Epithelial cell of esophagus (primary cell): Measurements from ENCODE around the gene ASTN2.

ENCODE experiments used
- DNase-seq: peaks from one replicate; pipeline ENCODE4 v3.0.0; 2010; ENCODE audit warnings: low read depth
- H3K4me3 ChIP-seq: 2 replicates; pipeline ENCODE4 v1.5.1; 2011; ENCODE audit warnings: mild to moderate bottlenecking, low read length, control low read depth
- TF ChIP-seq, protein P1 (sequence below): IDR thresholded peaks from 2 replicates; pipeline ENCODE4 v1.5.1; 2011; ENCODE audit warnings: low read depth, mild to moderate bottlenecking, low read length, control low read depth, inconsistent platforms; ENCODE audit not compliant: insufficient read depth; ENCODE audit errors: missing control alignments

ASTN2 gene

DNA sequence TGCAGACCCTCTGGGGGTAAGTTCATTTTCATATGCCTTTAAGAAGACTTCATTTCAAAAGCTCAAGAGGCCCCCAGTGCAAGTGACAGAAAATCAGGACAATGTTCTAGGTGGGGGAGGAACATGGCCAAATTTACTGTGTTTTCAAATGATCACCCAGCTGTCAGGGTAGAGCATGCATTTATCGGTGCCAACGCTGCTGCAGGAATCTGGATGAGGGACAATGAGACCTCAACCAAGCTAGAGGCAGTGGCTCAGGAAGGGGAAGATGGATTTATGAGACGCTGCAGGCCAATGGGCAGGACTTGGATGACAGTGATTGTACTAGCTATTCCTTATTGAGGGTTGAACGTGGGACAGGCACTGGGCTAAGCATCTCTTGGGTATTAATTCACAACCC lies 278.4 kb downstream of the ASTN2 start:
- H3K4me3 ChIP-seq, result no peak overlapping the region
- TF ChIP-seq, protein P1, sequence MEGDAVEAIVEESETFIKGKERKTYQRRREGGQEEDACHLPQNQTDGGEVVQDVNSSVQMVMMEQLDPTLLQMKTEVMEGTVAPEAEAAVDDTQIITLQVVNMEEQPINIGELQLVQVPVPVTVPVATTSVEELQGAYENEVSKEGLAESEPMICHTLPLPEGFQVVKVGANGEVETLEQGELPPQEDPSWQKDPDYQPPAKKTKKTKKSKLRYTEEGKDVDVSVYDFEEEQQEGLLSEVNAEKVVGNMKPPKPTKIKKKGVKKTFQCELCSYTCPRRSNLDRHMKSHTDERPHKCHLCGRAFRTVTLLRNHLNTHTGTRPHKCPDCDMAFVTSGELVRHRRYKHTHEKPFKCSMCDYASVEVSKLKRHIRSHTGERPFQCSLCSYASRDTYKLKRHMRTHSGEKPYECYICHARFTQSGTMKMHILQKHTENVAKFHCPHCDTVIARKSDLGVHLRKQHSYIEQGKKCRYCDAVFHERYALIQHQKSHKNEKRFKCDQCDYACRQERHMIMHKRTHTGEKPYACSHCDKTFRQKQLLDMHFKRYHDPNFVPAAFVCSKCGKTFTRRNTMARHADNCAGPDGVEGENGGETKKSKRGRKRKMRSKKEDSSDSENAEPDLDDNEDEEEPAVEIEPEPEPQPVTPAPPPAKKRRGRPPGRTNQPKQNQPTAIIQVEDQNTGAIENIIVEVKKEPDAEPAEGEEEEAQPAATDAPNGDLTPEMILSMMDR, result no peak
- DNase-seq, result no peak

DNA sequence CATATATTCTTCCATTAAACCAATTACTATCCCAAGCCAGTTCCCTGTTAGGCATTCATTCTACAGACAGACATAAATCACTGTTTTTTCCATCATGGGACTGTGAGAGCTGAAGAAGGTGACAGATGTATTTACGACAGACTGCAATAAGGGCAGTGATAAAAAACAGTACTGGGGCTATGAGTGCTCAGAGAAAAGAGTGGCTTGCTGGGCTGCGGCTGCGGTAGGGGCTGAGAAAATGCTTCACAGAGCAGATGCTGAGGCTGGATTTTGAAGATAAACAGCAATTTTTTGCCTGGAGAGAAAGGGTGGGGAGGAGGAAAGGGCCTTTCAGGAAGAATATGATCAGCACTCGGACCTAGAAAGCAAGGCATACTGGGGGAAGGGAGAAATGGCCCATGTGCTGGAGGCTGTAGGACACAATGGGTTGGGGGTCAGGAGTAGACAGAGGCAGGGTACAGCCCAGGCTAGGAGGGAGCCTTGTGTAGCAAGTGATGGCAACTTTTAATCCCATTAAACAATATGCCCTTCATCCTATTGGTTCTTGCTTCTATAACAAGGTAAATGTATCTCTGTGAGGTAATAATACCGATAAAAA lies 279.3 kb downstream of the ASTN2 start:
- DNase-seq, result no peak
- TF ChIP-seq, protein P1, result no peak
- H3K4me3 ChIP-seq, result no peak overlapping the region

DNA sequence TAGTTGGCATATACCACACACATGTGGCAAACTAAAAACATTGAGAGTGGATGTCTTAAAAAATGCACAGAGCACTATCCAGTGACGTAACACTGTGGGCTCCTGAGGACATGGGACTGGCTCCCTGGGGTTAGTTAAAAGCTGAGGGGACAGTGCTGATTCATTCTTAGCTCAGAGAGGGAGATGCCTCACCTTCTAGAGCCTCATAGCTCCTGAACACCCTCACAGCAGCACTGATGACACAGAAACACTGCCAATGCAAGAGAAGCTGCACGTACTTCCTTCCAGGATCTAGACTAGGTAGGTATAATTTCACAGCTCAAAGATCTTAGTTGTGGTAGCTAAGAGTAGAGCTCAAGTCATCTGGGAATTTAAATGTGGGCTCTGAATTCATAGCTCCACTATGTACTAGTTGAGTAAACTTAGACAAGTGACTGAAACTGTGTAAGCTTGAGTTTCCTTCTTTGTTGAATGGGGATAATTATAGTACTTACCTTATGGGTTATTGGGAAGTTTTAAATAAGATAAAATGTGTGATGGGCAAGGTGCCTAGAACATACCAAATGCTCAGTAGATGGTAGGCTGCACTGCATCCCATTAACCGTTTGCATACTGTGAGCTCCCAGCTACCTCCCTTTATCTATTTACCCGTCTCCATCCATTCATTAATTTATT lies 279.9 kb downstream of the ASTN2 start:
- H3K4me3 ChIP-seq, result no peak overlapping the region

DNA sequence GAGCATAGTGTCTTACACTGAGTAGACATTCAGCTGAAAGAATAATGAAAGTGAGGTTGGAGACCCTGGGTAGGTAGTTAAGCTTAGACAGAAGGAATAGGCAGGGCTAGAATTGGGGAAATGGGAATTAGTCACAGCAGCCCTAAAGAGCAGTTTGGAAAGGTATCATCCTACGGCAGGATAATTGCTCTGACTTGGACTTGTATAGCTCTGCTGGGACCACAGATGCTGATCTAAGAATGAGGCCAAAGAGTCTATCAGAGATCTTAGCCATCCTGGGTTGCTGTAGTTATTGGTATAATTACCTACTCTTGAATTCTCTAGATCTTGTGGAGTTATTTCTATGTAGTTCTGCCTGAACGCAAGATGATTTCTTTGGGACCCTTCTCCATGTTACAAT lies 288.0 kb downstream of the ASTN2 start:
- DNase-seq, result no peak
- TF ChIP-seq, protein P1, result no peak
- no peak overlapping the region for H3K4me3 ChIP-seq

More for the DNA sequence above, 279.9 kb downstream of the ASTN2 start:
- peak; percentile 14 for DNase-seq
- TF ChIP-seq, protein P1, result no peak

DNA sequence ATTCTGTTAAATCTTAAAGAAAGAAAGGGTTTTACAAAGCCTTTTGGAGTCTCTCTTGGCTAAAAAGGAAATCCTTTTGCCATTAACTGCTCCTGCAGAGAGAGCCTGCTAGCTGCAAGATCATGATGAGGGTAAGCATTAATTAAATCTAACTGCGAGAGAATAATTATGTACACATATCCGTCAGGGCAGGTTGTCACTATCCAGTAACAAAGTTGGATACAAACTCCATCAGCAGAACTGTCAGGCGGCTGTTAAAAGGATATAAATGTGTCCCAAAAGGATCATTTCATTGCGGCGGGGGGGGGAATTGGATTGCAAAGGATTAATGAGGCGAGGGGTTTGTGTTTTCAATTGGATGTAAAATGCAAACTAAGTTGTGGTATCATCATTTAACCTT lies 289.3 kb downstream of the ASTN2 start:
- TF ChIP-seq, protein P1, result no peak
- H3K4me3 ChIP-seq, result no peak overlapping the region
- no peak for DNase-seq

DNA sequence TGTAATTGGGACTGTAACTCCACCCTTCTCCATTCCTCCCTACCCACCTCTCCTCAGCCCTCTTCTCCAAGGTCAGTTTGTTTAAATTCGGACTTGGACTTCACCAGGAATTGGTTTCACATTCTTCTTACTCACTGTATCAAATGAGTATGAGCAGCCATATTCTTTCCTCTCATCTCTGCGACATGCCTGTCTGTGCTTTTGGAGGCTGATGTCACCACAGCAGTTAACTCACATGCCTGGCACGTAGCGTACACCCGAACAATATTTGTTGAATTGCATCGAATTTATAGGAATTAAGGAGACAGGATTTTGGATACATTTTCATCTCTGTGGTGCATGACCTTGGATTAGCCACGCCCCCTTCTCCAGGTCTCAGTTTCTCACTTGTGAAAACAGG lies 291.1 kb downstream of the ASTN2 start:
- TF ChIP-seq, protein P1, result no peak
- H3K4me3 ChIP-seq, result no peak overlapping the region
- no peak for DNase-seq

DNA sequence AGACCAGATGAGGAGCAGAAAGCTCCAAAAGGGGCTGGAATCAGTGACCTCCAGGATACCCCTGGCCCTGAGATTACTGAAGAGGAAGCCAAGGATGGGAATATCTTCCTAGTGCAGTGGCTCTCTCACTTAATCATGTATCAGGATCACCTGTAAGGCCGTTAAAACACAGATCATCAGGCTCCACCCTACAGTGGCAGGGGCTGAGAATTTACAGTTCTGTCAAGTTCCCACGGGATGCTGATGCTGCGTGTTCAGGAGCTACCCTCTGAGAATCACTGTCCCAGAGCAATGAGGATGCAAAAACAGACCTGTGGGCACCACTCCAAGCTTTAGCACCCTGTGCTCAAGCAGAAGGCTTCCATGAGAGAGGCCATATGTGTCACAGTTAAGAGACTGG lies 291.9 kb downstream of the ASTN2 start:
- TF ChIP-seq, protein P1, result no peak
- no peak overlapping the region for H3K4me3 ChIP-seq
- no peak for DNase-seq
